HEK293 (cell line): ENCODE data around the gene PIGW.

ENCODE experiments used
- CTCF ChIA-PET: fragments of 350-600 bp; formaldehyde crosslinking; extraction: SDS; loops from one replicate; lab custom pipeline; 2021; ENCODE audit warnings: antibody characterized with exemption; lab: Yijun Ruan, JAX
- POLR2A ChIA-PET: fragments of 300-600 bp; formaldehyde crosslinking; extraction: SDS; loops from one replicate; lab custom pipeline; 2020; ENCODE audit warnings: antibody characterized with exemption, inconsistent platforms; lab: Yijun Ruan, JAX
- H3K27ac ChIP-seq: fragments of 200-500 bp; sonication (Bioruptor generic); 2 replicates; pipeline ENCODE4 v1.5.1; 2014; ENCODE audit warnings: low read depth, low read length, control low read depth, inconsistent platforms; ENCODE audit errors: extremely low read depth
- H3K36me3 ChIP-seq, 2 experiments: fragments of 200-500 bp in 1 of 2; sonication (Bioruptor generic) in 1 of 2; 1 replicate in 1 of 2; 2 replicates in 1 of 2; pipeline ENCODE4 v1.5.1; 2014 to 2017; ENCODE audit warnings: inconsistent platforms in 2 of 2, low read length in 2 of 2; ENCODE audit not compliant: control insufficient read depth in 2 of 2, insufficient read depth in 1 of 2
- H3K4me1 ChIP-seq: fragments of 200-500 bp; sonication (Bioruptor generic); 2 replicates; pipeline ENCODE4 v1.5.1; 2014; ENCODE audit warnings: mild to moderate bottlenecking, low read length, inconsistent platforms; ENCODE audit not compliant: control insufficient read depth, insufficient read depth
- H3K4me3 ChIP-seq: 2 replicates; pipeline ENCODE4 v1.5.1; 2011; ENCODE audit warnings: low read depth, mild to moderate bottlenecking, control low read depth, low read length, moderate library complexity
- H3K9me3 ChIP-seq: fragments of 200-500 bp; sonication (Bioruptor generic); 2 replicates; pipeline ENCODE4 v1.5.1; 2014; ENCODE audit warnings: low read depth, low read length, inconsistent platforms; ENCODE audit not compliant: control insufficient read depth, insufficient read depth
- BCL11A ChIP-seq: fragments of 450-650 bp; formaldehyde crosslinking; IDR thresholded peaks from 2 replicates; pipeline ENCODE4 v1.5.1; 2016; ENCODE audit warnings: low read depth, missing biosample characterization, missing genetic modification characterization
- IKZF3 ChIP-seq: fragments of 450-650 bp; IDR thresholded peaks from 2 replicates; pipeline ENCODE4 v1.5.0; 2018; ENCODE audit warnings: missing biosample characterization, mild to moderate bottlenecking, missing genetic modification characterization, moderate library complexity
- KLF17 ChIP-seq: fragments of 450-650 bp; formaldehyde crosslinking; IDR thresholded peaks from 2 replicates; pipeline ENCODE4 v1.5.1; 2016; ENCODE audit warnings: missing biosample characterization, missing genetic modification characterization
- KLF8 ChIP-seq: fragments of 450-650 bp; formaldehyde crosslinking; IDR thresholded peaks from 2 replicates; pipeline ENCODE4 v1.5.1; 2016; ENCODE audit warnings: missing biosample characterization, missing genetic modification characterization
- MEIS1 ChIP-seq: sonication (generic); formaldehyde crosslinking; IDR thresholded peaks from 2 replicates; pipeline ENCODE4 v1.8.1; 2022; ENCODE audit warnings: missing genetic modification reagents, mild to moderate bottlenecking, borderline replicate concordance
- PRDM4 ChIP-seq: fragments of 450-650 bp; formaldehyde crosslinking; IDR thresholded peaks from 2 replicates; pipeline ENCODE4 v1.5.1; 2017; ENCODE audit warnings: missing biosample characterization, missing genetic modification characterization
- SCRT1 ChIP-seq: fragments of 450-650 bp; formaldehyde crosslinking; IDR thresholded peaks from 2 replicates; pipeline ENCODE4 v1.5.1; 2016; ENCODE audit warnings: missing biosample characterization, missing genetic modification characterization, borderline replicate concordance
- SP7 ChIP-seq: fragments of 450-650 bp; formaldehyde crosslinking; IDR thresholded peaks from 2 replicates; pipeline ENCODE4 v1.5.1; 2016; ENCODE audit warnings: missing biosample characterization, missing genetic modification characterization
- TCF7L2 ChIP-seq: IDR thresholded peaks from 2 replicates; pipeline ENCODE4 v1.6.1; 2011; ENCODE audit warnings: low read depth, mild to moderate bottlenecking, inconsistent platforms, low read length, moderate library complexity, borderline replicate concordance
- ZBTB26 ChIP-seq: fragments of 450-650 bp; formaldehyde crosslinking; optimal IDR thresholded peaks from 2 replicates; pipeline ENCODE3; 2016; ENCODE audit warnings: missing biosample characterization, mild to moderate bottlenecking, missing genetic modification characterization
- ZFP41 ChIP-seq: fragments of 450-650 bp; formaldehyde crosslinking; IDR thresholded peaks from 2 replicates; pipeline ENCODE4 v1.5.1; 2016; ENCODE audit warnings: missing biosample characterization, missing genetic modification characterization, borderline replicate concordance
- ZNF157 ChIP-seq: fragments of 450-650 bp; formaldehyde crosslinking; IDR thresholded peaks from 2 replicates; pipeline ENCODE4 v1.5.1; 2016; ENCODE audit warnings: missing biosample characterization, missing genetic modification characterization
- ZNF324 ChIP-seq: fragments of 450-650 bp; formaldehyde crosslinking; IDR thresholded peaks from 2 replicates; pipeline ENCODE4 v1.5.1; 2016; ENCODE audit warnings: missing biosample characterization, missing genetic modification characterization
- ZNF423 ChIP-seq: fragments of 450-650 bp; formaldehyde crosslinking; IDR thresholded peaks from 2 replicates; pipeline ENCODE4 v1.5.1; 2016; ENCODE audit warnings: missing biosample characterization, missing genetic modification characterization
- ZNF48 ChIP-seq: fragments of 450-650 bp; formaldehyde crosslinking; IDR thresholded peaks from 2 replicates; pipeline ENCODE4 v1.5.1; 2016; ENCODE audit warnings: missing biosample characterization, missing genetic modification characterization
- ZNF521 ChIP-seq: fragments of 450-650 bp; formaldehyde crosslinking; IDR thresholded peaks from 2 replicates; pipeline ENCODE4 v1.5.1; 2017; ENCODE audit warnings: missing biosample characterization, mild to moderate bottlenecking, missing genetic modification characterization
- ZNF529 ChIP-seq: fragments of 450-650 bp; formaldehyde crosslinking; IDR thresholded peaks from 2 replicates; pipeline ENCODE4 v1.5.1; 2017; ENCODE audit warnings: missing genetic modification characterization, missing biosample characterization; ENCODE audit not compliant: insufficient replicate concordance
- ZNF530 ChIP-seq: fragments of 450-650 bp; formaldehyde crosslinking; IDR thresholded peaks from 2 replicates; pipeline ENCODE4 v1.5.1; 2016; ENCODE audit warnings: low read depth, missing biosample characterization, missing genetic modification characterization
- ZNF544 ChIP-seq: fragments of 450-650 bp; formaldehyde crosslinking; IDR thresholded peaks from 2 replicates; pipeline ENCODE4 v1.5.0; 2017; ENCODE audit warnings: missing biosample characterization, missing genetic modification characterization
- ZNF571 ChIP-seq: fragments of 450-650 bp; formaldehyde crosslinking; IDR thresholded peaks from 2 replicates; pipeline ENCODE4 v1.5.0; 2017; ENCODE audit warnings: missing biosample characterization, missing genetic modification characterization
- ZNF580 ChIP-seq: fragments of 450-650 bp; formaldehyde crosslinking; IDR thresholded peaks from 2 replicates; pipeline ENCODE4 v1.5.1; 2016; ENCODE audit warnings: missing biosample characterization, missing genetic modification characterization
- ZNF610 ChIP-seq: fragments of 450-650 bp; formaldehyde crosslinking; IDR thresholded peaks from 2 replicates; pipeline ENCODE4 v1.5.1; 2016; ENCODE audit warnings: missing biosample characterization, missing genetic modification characterization, borderline replicate concordance
- ZNF639 ChIP-seq: fragments of 450-650 bp; formaldehyde crosslinking; IDR thresholded peaks from 2 replicates; pipeline ENCODE4 v1.5.1; 2016; ENCODE audit warnings: missing biosample characterization, missing genetic modification characterization
- ZNF707 ChIP-seq: fragments of 450-650 bp; formaldehyde crosslinking; IDR thresholded peaks from 2 replicates; pipeline ENCODE4 v1.5.1; 2016; ENCODE audit warnings: missing biosample characterization, missing genetic modification characterization
- ZNF776 ChIP-seq: fragments of 450-650 bp; formaldehyde crosslinking; IDR thresholded peaks from 2 replicates; pipeline ENCODE4 v1.5.0; 2017; ENCODE audit warnings: missing biosample characterization, missing genetic modification characterization, borderline replicate concordance
- ZSCAN30 ChIP-seq: fragments of 450-650 bp; IDR thresholded peaks from 2 replicates; pipeline ENCODE4 v1.5.1; 2018; ENCODE audit warnings: missing biosample characterization, mild to moderate bottlenecking, missing genetic modification characterization, moderate library complexity
- TF ChIP-seq, protein P1 (sequence below): sonication (generic); formaldehyde crosslinking; IDR thresholded peaks from 2 replicates; pipeline ENCODE4 v1.8.1; 2022; ENCODE audit warnings: mild to moderate bottlenecking, moderate library complexity, missing genetic modification reagents
- TF ChIP-seq, protein P2 (sequence below): fragments of 450-650 bp; formaldehyde crosslinking; IDR thresholded peaks from 2 replicates; pipeline ENCODE4 v1.5.1; 2016; ENCODE audit warnings: missing biosample characterization, missing genetic modification characterization

The PIGW gene

GRCh38 chr17:36544307-36545076 lies 9.7 kb downstream of the PIGW start, which contains the start of gene GGNBP2 (continued):
- TF ChIP-seq ZNF544, result no peak
- TF ChIP-seq ZNF776 (tag by site-specific recombination), result no peak
- TF ChIP-seq ZNF707 (tag by site-specific recombination), result no peak
- TF ChIP-seq ZNF639 (tag by site-specific recombination), result 0 out of 2 replicates have a peak, but pooled peaks have one; percentile 11
- TF ChIP-seq, protein P1, sequence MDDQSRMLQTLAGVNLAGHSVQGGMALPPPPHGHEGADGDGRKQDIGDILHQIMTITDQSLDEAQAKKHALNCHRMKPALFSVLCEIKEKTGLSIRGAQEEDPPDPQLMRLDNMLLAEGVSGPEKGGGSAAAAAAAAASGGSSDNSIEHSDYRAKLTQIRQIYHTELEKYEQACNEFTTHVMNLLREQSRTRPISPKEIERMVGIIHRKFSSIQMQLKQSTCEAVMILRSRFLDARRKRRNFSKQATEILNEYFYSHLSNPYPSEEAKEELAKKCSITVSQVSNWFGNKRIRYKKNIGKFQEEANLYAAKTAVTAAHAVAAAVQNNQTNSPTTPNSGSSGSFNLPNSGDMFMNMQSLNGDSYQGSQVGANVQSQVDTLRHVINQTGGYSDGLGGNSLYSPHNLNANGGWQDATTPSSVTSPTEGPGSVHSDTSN, result peak; percentile 88
- TF ChIP-seq, protein P2, sequence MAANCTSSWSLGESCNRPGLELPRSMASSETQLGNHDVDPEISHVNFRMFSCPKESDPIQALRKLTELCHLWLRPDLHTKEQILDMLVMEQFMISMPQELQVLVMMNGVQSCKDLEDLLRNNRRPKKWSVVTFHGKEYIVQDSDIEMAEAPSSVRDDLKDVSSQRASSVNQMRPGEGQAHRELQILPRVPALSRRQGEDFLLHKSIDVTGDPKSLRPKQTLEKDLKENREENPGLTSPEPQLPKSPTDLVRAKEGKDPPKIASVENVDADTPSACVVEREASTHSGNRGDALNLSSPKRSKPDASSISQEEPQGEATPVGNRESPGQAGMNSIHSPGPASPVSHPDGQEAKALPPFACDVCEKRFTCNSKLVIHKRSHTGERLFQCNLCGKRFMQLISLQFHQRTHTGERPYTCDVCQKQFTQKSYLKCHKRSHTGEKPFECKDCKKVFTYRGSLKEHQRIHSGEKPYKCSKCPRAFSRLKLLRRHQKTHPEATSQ (tag by site-specific recombination), result peak; percentile 73; the same call in 1 of the 2 replicates
- TF ChIP-seq KLF17, result peak; percentile 84
- no peak for TF ChIP-seq ZFP41
- no peak for TF ChIP-seq ZNF580 (tag by site-specific recombination)
- TF ChIP-seq ZNF529 (tag by site-specific recombination), result no peak
- peak; percentile 98 for TF ChIP-seq KLF8 (tag by site-specific recombination)
- no peak for TF ChIP-seq ZNF157 (tag by site-specific recombination)
- TF ChIP-seq ZNF48 (tag by site-specific recombination), result no peak
- no peak for TF ChIP-seq ZNF530 (tag by site-specific recombination)

- H3K27ac ChIP-seq, result peak overlapping the region; percentile 95
- ChIA-PET POLR2A (interaction anchor here (0.6 to 4.3 kb wide), 18 partner anchors 10 to 1226 kb away, joined by 3 to 81 read pairs (median 4); partner anchors contain the start of genes DHRS11, MRM1, MYO19 and PIGW), CTCF (interaction anchor here (0.5 to 1.8 kb wide), 3 partner anchors 12 to 483 kb away, joined by 3 to 7 read pairs (median 4); no protein-coding TSS in a partner anchor)
- peak overlapping the region; percentile 99 for H3K4me3 ChIP-seq
- peaks cover 6 to 11% of the 10 kb centered on the region in 2 experiments for H3K36me3 ChIP-seq
- H3K9me3 ChIP-seq, result no peaks in the 10 kb centered on the region
- H3K4me1 ChIP-seq, result peaks cover 11% of the 10 kb centered on the region
- TF ChIP-seq ZNF324 (no peak), IKZF3 (tag by site-specific recombination) (no peak), ZSCAN30 (tag by site-specific recombination) (no peak), ZNF571 (tag by site-specific recombination) (no peak), ZNF521 (tag by site-specific recombination) (no peak), BCL11A (tag by site-specific recombination) (peak; percentile 76; the same call in 1 of the 2 replicates), PRDM4 (tag by site-specific recombination) (no peak), SP7 (tag by site-specific recombination) (no peak), ZNF423 (no peak), SCRT1 (tag by site-specific recombination) (no peak), TCF7L2 (no peak), MEIS1 (CRISPR knock-in tag) (no peak), ZBTB26 (tag by site-specific recombination) (peak; percentile 75), ZNF610 (tag by site-specific recombination) (no peak)
Measured at GRCh38 chr17:36545077-36545464, 10.3 kb downstream of the PIGW start.
